Fibroblast of the aortic adventitia (primary cell): ENCODE results near the gene SH2B2. TPM values are rescaled to one million over a fixed set of nuclear protein-coding genes. Genes with fewer than 3 reads are reported as not detected.

Source experiments
- DNase-seq: peaks from one replicate; pipeline ENCODE4 v3.0.0-alpha.2; 2010; ENCODE audit warnings: low read depth
- H3K4me3 ChIP-seq: 2 replicates; pipeline ENCODE4 v1.5.1; 2011; ENCODE audit warnings: low read depth, mild to moderate bottlenecking, control low read depth, low read length, moderate library complexity
- CTCF ChIP-seq: IDR thresholded peaks from 2 replicates; pipeline ENCODE4 v1.5.1; 2011; ENCODE audit warnings: mild to moderate bottlenecking, low read length, control low read depth, inconsistent platforms; ENCODE audit not compliant: insufficient read depth
- total RNA-seq: library from RNA; depleted of rRNA; stranded (reverse); fragments of >200 nt; gene quantifications from 2 replicates; pipeline ENCODE4 v1.2.3, GENCODE V29; 2012; ENCODE audit warnings: low replicate concordance

The SH2B2 gene
- total RNA-seq, 1 donor: 2.0 TPM

- no peak overlapping the region for H3K4me3 ChIP-seq
- no peak for TF ChIP-seq CTCF
- peak; percentile 31 for DNase-seq
Observed at GRCh38 chr7:102273749-102274712, 12.6 kb upstream of the SH2B2 start.

GRCh38 chr7:102275123-102275703 lies 11.5 kb upstream of the SH2B2 start:
- no peak for TF ChIP-seq CTCF
- no peak for DNase-seq
- H3K4me3 ChIP-seq: no peak overlapping the region

GRCh38 chr7:102277901-102278300 lies 8.8 kb upstream of the SH2B2 start:
- no peak overlapping the region for H3K4me3 ChIP-seq
- no peak for DNase-seq
- no peak for TF ChIP-seq CTCF

- DNase-seq: peak; percentile 43
- H3K4me3 ChIP-seq: no peak overlapping the region
- peak; percentile 84 for TF ChIP-seq CTCF
Observed at GRCh38 chr7:102279537-102280400, 6.9 kb upstream of the SH2B2 start.

- H3K4me3 ChIP-seq: no peak overlapping the region
- DNase-seq: no peak
- TF ChIP-seq CTCF: no peak
Observed at GRCh38 chr7:102280521-102280920, 6.1 kb upstream of the SH2B2 start.

GRCh38 chr7:102281785-102282184 lies 4.9 kb upstream of the SH2B2 start:
- no peak for DNase-seq
- H3K4me3 ChIP-seq: no peak overlapping the region
- TF ChIP-seq CTCF: no peak
